Measurements from ENCODE around the gene CNIH2.
"Not testable (repeated sequence)": the region's sequence is repeated elsewhere in the genome, so short reads cannot be mapped to it uniquely, and the experiment has no call there.

The CNIH2 gene

DNA sequence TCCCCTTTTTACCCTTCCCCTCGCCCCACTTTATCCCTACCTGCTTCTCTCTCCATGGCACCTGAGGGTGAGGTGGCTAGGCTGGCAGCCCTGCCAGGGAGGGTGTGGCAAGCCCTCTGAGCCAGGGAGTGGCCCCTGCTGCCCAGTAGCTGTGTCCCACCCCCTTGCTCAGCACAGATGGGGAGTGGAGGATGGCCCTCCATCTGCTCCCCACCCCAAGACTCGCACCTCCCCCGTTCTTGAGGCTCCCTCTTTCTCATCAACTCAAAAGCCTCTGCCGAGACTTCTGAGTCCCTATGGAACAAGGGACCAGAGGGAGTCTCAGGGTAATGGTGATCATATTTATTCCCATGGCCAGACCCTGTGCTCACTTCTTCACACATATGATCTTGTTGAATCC, 15.4 kb downstream of the CNIH2 start:
- DNase-seq = no peak

DNA sequence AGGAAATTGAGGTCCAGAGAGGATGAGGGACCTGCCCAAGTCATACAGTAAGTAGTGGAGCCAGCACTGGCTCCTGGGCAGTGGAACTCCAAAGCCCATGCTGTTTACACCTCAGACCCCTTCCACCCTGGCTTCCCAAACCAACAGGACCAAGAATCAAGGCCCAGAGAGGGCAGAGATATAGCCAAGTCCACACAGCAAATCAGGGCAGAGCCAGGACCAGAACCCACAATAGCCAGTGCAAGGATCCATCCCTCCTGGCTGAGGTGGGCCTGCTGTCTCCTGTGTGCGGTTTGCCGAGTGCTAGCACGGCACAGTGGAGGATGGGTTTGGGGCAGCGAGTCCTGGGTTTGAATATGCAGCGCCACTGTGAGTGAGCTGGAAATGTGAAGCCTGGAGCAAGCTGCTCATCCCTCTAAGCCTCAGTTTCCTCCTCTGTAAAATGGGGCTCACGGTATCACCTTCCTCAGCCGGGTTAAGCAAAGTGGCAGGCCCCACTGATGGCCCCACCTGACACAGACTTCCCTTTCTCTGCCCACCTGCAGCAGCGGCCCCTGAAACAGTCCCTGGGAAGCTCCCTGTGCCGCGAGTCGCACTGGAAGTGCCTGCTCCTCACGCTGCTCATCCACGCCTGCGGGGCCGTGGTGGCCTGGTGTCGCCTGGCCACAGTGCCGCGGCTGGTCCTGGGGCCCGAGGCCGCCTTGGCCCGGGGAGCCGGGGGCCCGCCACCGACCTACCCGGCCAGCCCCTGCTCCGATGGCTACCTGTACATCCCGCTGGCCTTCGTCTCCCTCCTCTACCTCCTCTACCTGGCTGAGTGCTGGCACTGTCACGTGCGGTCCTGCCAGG, 16.0 kb downstream of the CNIH2 start:
- no peak for DNase-seq

DNA sequence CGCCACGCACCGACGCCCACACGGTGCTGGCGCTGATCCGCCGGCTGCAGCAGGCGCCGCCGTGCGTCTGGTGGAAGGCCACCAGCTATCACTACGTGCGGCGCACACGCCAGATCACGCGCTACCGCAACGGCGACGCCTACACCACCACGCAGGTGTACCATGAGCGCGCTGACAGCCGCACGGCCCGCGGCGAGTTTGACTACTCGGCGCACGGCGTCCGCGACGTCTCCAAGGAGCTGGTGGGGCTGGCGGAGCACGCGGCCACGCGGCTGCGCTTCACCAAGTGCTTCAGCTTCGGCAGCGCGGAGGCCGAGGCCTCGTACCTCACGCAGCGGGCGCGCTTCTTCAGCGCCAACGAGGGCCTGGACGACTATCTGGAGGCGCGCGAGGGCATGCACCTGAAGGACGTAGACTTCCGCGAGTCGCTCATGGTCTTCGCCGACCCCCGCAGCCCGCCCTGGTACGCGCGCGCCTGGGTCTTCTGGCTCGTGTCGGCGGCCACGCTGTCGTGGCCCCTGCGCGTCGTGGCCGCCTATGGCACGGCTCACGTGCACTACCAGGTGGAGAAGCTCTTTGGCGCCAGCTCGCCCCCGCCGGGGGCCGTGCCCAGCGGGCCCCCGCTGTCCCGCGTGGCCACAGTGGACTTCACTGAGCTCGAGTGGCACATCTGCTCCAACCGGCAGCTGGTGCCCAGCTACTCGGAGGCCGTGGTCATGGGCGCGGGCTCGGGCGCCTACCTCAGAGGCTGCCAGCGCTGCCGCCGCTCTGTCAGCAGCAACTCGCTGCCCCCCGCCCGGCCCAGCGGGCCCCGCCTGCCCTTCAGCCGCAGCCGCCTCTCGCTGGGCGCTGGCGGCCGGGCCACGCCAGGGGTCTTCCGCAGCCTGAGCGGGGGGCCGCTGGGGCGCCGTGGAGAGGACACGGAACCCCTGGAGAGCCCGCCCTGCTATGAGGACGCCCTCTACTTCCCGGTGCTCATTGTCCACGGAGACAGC, 16.9 kb downstream of the CNIH2 start:
- DNase-seq = no peak

DNA sequence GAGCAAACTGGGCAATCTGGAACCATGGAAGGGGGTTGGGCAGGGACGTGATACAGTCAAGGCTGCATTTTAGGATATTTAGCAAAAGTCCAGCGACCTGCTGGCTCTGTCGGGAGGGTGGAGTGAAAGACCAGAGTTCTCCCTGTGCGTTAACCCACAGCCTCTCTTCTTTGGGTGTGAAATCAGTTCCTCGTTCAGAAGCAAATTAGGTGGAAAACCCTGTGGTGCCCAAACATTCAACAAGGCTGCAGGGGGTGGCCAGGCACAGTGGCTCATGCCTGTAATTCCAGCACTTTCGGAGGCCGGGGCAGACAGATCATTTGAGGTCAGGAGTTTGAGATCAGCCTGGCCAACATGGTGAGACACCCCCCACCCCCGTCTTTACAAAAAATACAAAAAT, 19.6 kb downstream of the CNIH2 start:
- DNase-seq = no peak

DNA sequence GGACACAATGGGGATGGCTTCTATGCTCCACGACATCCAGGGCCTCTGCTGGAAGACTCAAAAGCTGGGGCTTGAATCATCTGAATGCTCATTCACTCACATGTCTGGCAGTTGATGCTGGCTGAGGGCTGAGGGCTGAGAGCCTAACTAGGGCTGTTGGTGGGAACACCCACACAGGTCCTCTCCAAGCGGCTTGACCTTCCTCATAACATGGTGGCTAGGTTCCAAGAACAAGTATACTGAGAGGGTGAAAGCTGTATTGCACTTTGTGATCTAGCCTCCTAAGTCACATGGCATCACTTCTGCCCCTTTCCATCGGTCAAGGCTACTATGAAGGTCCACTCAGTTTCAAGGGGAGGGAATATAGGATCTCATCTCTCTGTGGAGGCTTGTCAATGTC, 21.2 kb downstream of the CNIH2 start:
- no peak for DNase-seq

DNA sequence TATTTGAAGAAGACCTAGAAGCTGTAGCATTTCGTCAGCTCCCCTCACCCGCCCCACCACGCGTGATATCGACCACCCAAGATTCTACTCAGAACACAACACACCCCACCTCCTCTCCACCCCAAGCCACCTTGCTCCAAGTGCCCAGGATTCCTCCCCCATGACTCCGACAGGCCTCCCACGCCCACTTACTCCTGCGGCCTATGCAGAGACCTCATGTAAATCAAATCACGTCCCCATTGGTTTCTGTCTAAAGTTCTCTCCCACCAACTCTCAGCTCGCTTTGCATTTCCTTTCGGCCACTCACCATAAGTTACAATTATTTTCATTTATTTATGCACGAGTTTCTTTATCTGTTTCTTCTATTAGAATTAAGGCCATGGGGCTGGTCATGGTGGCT, 24.7 kb downstream of the CNIH2 start:
- DNase-seq = no peak

DNA sequence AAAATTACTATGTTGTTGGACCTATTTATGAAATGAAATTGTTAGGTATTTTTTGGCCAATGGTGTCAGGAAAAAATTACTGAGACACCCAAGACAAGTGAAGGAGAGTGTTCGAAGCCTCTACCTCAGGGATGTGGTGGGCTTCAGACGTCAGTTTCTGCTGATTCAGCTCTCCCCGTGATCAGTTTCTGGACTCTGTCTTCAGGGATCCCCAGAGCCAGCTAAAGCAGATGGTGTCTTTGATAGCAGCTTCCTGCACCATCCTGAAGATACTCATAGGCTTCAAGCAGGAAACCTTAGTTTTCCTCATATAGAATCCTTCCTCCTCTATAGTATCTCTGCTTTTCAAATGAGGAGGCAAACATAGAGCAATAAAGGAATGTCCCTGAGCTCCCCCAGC, 31.5 kb downstream of the CNIH2 start:
- DNase-seq = no peak

DNA sequence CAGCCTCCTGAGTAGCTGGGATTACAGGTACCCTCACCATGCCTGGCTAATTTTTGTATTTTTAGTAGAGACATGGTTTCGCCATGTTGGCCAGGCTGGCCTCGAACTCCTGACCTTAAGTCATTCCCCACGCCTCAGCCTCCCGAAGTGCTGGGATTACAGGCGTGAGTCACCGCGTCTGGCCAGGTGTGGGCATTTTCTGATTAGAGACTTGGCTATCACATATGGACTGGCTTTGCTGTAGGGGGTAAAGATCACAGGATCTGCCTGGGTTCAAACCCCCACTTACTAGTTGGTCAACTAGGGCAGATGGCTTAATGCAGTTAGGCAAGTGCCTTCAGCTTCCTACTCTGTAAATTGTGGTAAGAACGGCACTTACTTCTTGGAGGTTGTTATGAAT, 32.3 kb downstream of the CNIH2 start:
- DNase-seq = no peak

DNA sequence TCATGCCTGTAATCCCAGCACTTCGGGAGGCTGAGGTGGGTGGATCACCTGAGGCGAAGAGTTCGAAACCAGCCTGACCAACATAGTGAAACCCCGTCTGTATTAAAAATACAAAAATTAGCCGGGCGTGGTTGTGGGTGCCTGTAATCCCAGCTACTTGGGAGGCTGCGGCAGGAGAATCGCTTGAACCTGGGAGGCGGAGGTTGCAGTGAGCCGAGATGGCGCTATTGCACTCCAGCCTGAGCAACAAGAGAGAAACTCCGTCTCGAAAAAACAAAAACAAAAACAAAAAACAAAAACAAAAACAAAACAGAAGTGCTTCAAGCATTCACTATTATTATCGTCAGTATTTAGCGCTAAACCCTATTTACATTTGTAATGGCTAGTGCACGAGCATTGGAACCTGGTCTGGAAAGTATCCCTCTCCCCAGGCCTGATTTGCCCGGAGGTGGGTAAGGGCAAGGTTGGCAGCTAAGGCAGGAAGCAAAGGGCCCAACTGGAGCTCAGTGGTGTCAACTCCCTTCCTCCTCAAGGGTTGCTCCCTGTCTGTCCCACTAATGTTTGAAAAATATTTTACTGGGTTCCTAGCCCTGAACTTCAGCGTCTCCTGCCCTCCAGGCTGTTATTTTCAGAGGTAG, 32.9 kb downstream of the CNIH2 start:
- DNase-seq = not testable (repeated sequence)

DNA sequence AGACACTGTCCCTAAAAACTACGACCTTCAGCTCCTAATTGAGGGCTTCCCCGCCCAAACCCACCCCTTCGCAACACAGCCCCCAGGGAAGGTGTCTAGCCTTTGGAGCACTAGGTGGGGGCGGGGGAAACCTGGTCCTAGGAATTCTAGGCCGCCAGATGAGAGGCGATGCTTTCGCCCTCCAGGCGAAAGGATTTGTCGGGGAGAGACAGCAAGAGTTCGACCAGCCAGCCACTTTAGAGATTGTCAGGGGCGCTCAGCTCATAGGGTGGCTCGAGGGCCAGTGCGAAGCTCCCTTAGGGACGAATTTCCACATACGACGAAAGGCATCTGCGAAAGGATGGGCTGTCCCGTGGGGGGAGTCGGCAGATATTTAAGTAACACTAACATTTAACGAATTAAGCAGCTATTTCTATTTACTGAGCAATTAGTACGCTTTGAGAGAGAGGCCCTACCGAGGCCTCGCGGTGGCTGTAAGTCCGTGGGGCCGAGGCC, 33.5 kb downstream of the CNIH2 start:
- DNase-seq = no peak

DNA sequence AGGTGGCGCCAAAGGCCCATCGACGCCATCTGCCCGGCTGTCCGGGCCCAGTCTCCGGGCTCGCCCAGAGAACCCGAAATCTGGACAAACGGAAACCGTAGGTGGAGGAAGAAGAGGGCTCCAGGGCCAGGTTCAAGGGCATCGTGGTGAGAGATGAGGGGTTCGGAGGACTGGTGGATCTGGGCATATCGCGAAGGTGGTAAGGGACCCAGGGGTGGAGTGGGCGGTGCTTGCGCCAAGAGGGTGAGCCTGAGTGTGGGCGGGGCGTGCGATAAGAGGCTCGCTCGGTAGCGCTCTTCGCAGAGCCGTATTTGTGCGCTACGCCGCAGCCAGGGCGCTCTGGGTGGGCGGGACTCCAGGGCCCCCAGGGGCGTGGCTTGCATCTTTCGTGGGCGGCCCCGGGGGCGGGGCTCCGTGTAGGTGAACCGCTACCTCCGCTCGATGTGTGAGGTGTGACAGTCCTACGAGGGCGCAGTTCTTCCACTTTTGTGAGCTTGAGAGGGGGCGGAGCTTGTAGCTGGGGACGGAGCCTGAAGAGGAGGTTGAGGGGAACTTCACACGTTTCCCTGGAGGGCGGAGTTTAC, 34.1 kb downstream of the CNIH2 start:
- peak; percentile 98 for DNase-seq

DNA sequence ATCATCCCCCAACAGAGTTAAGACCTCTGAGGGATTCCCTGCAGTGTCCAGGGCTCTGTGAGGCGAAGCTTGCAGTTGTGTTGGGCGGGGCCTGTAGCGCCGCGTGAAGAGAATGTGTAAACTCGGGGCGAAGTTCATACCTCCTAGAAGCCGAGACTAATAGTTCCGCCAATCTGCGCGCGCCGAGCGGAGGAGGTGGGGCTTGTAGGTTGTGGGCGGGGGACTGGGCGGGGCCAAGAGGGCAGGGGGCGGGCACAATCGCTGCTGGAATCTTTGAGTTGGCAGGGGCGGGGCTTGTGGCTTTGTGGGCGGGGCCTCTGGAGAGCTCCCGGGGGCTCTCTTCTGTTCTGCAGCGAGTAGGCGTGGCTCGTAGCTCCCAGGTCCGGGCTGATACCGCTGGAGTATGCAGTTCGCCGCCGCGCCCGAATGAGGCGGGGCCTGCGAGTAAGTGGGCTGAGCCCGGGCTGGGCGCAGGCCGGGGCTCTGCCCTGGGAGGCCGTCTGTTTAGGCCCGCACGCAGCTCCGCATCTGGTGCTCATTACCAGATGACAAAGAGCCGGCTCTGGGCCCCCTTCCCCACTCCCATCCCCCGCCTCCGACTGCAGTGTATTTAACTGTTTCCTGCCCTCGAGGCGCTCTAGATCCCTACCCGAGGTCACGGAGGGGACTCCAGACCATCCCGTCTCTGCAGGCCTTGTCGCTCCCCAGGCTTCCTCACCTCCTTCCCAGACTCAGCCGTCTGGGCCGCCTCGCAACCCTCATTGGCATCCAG, 34.8 kb downstream of the CNIH2 start:
- peak; percentile 96 for DNase-seq

DNA sequence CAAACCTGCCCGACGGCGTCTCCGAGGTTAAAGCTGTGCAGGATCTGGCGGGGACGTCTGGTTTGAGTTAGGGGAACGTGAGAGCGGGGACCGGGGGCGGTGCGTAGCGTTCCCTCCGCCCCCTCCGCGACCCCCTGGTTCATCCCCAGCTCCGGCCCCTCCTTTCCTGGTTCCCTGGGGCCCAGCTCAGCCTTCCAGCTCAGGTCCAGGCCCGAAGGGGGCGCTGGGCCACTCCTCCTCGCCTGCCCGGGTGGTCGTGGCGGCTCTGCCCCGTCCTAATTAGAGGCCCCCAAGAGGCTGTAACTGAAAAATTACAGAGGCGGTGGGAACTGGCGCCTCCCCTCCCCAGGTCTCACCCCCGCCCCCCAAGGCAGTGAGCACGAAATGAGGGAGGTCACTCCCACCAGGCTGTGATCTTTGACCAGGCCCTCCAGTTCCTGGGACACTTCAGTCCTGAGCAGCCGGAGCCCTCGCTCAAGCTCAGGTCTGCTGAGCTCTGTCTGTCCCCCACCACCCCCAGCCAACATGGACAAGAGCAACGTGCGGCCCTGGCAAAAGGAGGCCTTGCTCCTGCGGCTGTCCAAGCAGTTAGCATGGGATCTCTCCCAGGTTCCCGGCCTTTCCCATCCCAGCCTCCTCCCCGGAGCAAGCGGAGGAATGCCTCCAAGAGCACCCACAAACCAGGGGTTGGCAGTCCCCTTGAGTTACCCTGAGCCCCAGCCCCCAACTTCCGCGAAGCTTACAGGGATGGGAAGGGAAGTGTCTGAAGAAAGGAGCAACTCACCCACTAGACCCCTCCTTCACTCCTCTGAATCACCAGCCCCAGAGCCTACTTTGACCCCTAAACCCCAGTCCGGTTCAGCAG, 35.6 kb downstream of the CNIH2 start:
- DNase-seq = no peak

DNA sequence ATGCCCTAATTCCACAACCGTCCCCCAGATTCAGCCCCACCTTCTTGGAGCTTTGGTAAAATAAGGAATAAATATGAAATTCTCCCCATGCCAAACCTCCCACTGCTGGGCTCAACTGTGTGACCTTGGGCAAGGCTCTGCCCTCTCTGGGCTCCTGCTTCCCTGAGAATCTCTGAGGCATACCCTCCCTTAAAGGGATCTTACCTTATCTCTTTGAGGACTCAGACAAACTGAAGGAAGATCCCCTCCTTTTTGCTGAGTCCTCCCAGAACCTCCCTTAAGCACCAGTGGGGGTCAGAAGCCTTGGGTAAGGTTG, 36.2 kb downstream of the CNIH2 start:
- DNase-seq = no peak

DNA sequence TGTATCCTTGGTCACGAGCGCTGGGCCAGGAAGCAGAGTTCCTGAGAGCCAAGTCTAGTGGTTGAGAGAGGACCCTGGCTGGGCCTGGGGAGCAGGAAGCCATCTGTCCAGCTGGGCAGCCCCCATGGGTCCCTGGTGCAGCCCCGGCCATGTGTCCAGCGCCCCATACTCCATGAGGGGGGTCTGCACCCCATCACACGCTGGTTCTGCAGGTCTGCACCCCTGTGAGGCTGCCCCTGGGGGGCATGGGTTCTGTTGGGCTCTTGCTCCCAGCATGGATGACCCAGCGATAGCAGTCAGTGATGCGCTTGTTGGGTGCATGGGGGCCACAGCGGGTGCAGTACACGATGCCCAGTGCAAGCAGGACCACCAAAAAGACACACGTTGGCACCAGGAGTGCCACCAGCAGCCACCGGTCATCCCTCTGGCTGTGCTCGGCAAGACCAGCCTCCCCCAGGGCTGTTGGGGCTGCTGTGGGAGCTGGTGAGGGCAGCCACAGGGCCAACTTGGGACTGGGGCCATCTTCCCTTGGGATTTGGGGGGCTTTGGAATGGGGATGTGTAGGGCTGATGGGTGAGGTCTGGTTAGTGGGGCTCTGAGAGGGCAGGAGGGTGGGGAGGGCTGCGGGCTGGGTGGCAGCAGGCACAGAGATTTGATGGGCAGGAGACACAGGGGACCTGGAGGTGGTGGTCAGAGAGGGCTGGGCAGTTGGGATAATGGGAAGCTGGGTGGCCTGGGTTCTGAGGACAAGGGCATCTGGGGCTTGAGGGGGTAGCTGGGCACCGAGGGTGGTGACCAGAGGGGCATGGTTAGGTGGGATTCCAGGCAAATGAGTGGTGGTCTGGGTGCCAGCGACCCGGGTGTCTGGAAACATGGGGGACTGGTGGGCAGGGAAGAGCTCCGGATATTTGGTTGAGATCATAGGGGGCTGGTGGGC, 36.9 kb downstream of the CNIH2 start:
- DNase-seq = no peak

DNA sequence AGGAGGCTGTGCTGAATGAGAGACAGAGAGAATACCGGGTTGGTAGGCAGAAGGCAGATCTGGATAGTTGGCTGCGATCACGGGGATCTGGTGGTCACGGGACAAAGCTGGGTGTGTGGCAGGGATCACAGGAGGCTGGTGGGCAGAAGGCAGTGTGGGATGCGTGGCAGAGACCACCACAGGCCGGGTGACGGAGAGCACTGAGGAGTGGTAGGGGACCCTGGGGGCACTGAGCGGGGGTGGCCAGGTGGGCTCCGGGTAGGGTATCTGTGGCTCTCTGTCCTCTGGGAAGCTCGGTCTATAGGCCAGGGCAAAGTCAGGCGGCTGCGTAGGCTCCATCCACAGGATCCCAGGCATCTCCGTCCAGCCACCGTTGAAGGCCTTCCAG, 37.5 kb downstream of the CNIH2 start:
- DNase-seq = no peak

DNA sequence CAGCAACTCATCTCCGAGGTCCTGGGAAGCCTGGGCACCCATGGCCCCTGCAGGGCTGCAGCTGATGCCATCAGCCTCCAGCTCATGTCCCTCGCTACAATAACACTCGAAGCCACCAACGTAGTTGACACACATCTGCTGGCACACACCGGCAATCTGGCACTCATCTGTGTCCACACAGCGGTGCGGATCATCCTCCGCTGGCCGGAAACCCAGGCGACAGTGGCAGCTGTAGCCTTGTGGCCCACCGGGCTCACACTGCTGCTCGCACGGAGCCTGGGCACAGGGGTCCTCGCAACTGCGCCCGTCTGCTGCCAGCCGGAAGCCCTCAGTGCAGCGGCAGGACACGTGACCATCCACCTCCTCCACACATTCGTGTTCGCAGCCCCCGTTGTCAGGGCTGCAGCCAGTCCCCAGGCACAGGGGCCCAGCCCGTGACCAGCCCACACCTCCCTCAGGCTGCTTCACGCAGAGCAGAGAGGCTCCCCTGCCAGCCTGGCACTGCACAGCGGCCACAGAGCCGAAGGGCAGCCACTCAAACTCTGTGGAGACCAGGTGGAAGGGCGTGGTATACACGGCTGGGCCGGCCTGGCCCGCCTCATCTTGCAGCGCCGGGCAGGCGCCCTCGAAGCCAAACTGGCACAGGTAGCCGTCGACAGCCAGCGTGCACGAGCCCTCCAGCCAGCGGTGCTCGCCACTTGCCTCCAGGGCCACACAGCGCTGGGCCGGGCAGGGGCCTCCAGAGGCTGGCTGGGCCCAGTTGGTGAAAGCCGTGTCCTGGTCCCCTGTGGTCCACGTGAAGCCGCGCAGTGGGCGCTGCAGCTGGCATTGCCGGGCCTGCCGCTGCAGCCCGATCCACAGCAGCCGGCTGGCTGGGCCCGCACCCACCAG, 38.2 kb downstream of the CNIH2 start:
- DNase-seq = no peak

DNA sequence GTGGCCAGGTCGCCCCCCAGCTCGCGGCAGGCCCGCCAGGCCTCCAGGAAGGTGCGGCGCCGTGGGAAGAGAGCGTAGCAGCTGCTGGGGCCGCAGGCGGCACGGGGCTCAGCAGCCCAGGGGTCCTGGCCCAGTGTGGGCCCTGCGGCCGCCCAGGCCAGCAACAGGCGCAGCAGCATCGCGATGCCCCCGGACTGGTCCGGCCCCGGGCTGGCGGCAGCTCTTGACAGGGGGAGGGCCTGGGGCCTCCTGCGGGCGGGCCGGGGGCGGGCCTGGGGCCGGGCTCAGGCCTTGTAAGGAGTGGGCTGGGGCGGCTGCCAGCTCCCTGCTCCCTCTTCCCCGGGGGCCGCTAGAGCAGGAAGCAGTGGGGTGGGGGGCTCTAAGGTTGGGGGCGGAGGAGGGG, 38.9 kb downstream of the CNIH2 start, which contains the start of gene CD248:
Gene CD248, minus strand, starts transcription at position 196 of the 403 bp plus-strand sequence. Its CDS starts 17 bp downstream, at position 179.
- no peak for DNase-seq

DNA sequence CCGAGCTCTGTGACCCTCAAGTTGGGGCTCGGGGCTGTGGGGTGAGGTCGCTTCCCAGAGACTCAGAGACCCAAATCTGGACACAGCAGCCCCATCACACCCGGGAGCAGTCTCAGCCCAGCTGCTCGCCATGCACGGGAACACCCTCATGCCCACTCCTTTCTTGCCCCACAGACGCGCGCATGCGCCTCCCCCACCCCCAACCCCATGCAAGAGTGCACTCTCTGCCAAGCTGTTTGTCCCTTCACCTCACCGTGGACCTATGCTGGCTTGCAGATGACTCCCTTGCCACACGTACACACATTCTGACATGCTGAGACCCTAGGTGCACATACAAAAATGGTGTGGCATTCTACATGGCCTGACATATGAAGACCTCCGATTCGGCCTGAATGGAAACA, 39.3 kb downstream of the CNIH2 start:
- no peak for DNase-seq
